ENCODE measurements around the gene MICU2. TPM values are rescaled to one million over a fixed set of nuclear protein-coding genes. Genes with fewer than 3 reads are reported as not detected.

The MICU2 gene
- total and polyA plus RNA-seq, 2 donors (not counting 3 experiments of a cell fraction or from before 2014, with no cell fraction given), result 24.0 to 36.7 TPM

DNA sequence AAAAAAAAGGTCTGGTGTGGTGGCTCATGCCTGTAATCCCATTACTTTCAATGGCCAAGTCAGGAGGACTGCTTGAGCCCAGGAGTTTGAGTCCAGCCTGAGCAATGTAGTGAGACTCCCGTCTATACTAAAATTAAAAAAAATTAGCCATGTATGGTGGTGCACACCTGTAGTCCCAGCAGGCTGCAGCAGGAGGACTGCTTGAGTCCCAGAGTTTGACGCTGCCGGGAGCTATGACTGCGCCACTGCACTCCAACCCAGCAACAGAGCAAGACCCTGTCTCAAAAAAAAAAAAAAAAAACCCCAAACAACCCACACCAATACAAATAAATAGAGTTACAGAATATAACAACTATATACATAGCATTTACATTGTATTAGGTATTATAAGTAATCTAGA is 65.7 kb downstream of the MICU2 start:
- intact Hi-C loops (cut with micrococcal nuclease), result no loop called here
- Histone ChIP-seq H3K4me1 (ENCODE audit: control insufficient read depth, extremely low read depth, insufficient read depth, low read length) (no peaks in the 10 kb centered on the region), H3K27me3 (ENCODE audit: control insufficient read depth in 2 of 2, insufficient read depth in 2 of 2, low read length in 2 of 2) (no peaks in the 10 kb centered on the region), H2AFZ (ENCODE audit: low read depth, low read length) (no peak overlapping the region), H3K4me2 (ENCODE audit: insufficient read depth, low read length) (no peak overlapping the region), H3K36me3 (ENCODE audit: control insufficient read depth in 2 of 2, extremely low read depth in 1 of 2, insufficient read depth in 2 of 2, low read length in 2 of 2) (no peaks in the 10 kb centered on the region), H3K4me3 (replicated peaks in 1 of 3; ENCODE audit: insufficient read depth in 1 of 3, low read depth in 1 of 3, low read length in 3 of 3) (no peak overlapping the region), H3K79me2 (ENCODE audit: control insufficient read depth, insufficient read depth, low read length) (peaks cover 1% of the 10 kb centered on the region), H3K27ac (ENCODE audit: insufficient read depth, low read depth, low read length) (no peak overlapping the region), H4K20me1 (replicated peaks; ENCODE audit: control insufficient read depth, extremely low read depth, insufficient read depth, low read length) (no peaks in the 10 kb centered on the region), H3K9ac (replicated peaks; ENCODE audit: extremely low read depth, insufficient read depth, low read length) (no peak overlapping the region), H3K9me3 (replicated peaks; ENCODE audit: control insufficient read depth, insufficient read depth, low read length) (no peaks in the 10 kb centered on the region), H3K9me1 (replicated peaks; ENCODE audit: control insufficient read depth, extremely low read depth, insufficient read depth, low read length) (no peaks in the 10 kb centered on the region)
- no peak for FAIRE-seq
- no TSS peak for BruUV-seq (replicated peaks)
- no peak for DNase-seq (ENCODE audit: low read depth, low spot score)
- POLR2A ChIA-PET, result interaction anchor here (0.6 kb wide), 1 partner anchor 342 kb away, joined by 3 read pairs; no protein-coding TSS in a partner anchor
- dilution Hi-C loops (cut with MboI; ENCODE audit: extremely low pct_ligation_motif_present, low sequenced_read_pairs), result no loop called here
- CTCF ChIA-PET, result no interaction called here
- TF ChIP-seq POLR2A (IDR thresholded peaks at IDR 0.05; ENCODE audit: low read depth, low read length) (no peak), CTCF (IDR thresholded peaks at IDR 0.05; ENCODE audit: extremely low read depth in 1 of 2, insufficient read depth in 1 of 2, low read depth in 1 of 2, low read length in 2 of 2) (no peak), GATA2 (IDR thresholded peaks at IDR 0.05; ENCODE audit: insufficient read depth, insufficient read length, low read depth, low read length) (no peak), MYC (IDR thresholded peaks at IDR 0.05; ENCODE audit: low read depth, low read length) (no peak), MAX (IDR thresholded peaks at IDR 0.05; ENCODE audit: insufficient read depth, insufficient read length) (no peak), POLR2AphosphoS5 (IDR thresholded peaks at IDR 0.05; ENCODE audit: insufficient read depth, low read depth, low read length) (no peak), EZH2 (IDR thresholded peaks at IDR 0.05; ENCODE audit: borderline replicate concordance, low read depth, low read length, severe bottlenecking) (no peak), FOS (IDR thresholded peaks at IDR 0.05; ENCODE audit: borderline replicate concordance, insufficient read depth, low read length) (no peak), JUN (IDR thresholded peaks at IDR 0.05; ENCODE audit: borderline replicate concordance, insufficient read depth, insufficient read length, low read depth) (no peak)

Data from endothelial cell of umbilical vein (primary cell).